ENCODE data around the gene WDPCP. TPM values are rescaled to one million over a fixed set of nuclear protein-coding genes. Genes with fewer than 3 reads are reported as not detected.

The WDPCP gene
- total and polyA plus RNA-seq, 2 of the 13 experiments (the other 11 are each of a cell fraction or from before 2014, with no cell fraction given): 2.9 to 5.2 TPM

DNA sequence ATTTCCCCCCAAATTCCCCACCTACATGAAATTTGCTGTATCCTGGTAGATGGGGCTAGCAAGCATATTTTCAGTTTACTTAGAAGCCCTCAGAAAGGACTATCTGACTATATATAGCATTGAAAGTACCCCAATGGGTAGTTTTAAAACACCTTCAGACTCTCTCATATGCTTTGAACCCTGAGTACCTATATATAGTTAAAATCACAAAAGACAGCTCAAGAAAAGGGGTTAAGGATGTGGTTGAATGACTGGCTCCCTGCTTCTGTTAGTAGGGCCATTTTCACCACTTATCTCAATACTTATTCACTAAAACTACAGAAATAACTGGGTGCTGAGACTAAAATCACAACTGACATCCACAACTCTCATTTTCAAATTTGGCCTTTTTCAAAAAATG lies 18.5 kb downstream of the WDPCP start:
- ChIA-PET POLR2A (no interaction called here), CTCF (ENCODE audit: low intra/inter-chr PET ratio, low total read pairs) (no interaction called here)
- intact Hi-C loops (cut with micrococcal nuclease; ENCODE audit: unreplicated experiment): no loop called here
- no peak overlapping the region for H3K4me2 ChIP-seq (ENCODE audit: low read depth, low read length)
- no peaks in the 10 kb centered on the region for H4K20me1 ChIP-seq (ENCODE audit: insufficient read depth, low read length)
- no peaks in the 10 kb centered on the region for H3K79me2 ChIP-seq (ENCODE audit: insufficient read depth, low read length)
- no peak overlapping the region for H3K4me3 ChIP-seq (replicated peaks in 1 of 3; ENCODE audit: insufficient read depth in 1 of 3, low read depth in 2 of 3, low read length in 3 of 3)
- TF ChIP-seq, protein P1, sequence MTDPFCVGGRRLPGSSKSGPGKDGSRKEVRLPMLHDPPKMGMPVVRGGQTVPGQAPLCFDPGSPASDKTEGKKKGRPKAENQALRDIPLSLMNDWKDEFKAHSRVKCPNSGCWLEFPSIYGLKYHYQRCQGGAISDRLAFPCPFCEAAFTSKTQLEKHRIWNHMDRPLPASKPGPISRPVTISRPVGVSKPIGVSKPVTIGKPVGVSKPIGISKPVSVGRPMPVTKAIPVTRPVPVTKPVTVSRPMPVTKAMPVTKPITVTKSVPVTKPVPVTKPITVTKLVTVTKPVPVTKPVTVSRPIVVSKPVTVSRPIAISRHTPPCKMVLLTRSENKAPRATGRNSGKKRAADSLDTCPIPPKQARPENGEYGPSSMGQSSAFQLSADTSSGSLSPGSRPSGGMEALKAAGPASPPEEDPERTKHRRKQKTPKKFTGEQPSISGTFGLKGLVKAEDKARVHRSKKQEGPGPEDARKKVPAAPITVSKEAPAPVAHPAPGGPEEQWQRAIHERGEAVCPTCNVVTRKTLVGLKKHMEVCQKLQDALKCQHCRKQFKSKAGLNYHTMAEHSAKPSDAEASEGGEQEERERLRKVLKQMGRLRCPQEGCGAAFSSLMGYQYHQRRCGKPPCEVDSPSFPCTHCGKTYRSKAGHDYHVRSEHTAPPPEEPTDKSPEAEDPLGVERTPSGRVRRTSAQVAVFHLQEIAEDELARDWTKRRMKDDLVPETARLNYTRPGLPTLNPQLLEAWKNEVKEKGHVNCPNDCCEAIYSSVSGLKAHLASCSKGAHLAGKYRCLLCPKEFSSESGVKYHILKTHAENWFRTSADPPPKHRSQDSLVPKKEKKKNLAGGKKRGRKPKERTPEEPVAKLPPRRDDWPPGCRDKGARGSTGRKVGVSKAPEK (CRISPR knock-in tag; IDR thresholded peaks at IDR 0.05; ENCODE audit: borderline replicate concordance): no peak
- TF ChIP-seq RARA (CRISPR knock-in tag; IDR thresholded peaks at IDR 0.05): no peak
- TF ChIP-seq PAWR (CRISPR knock-in tag; IDR thresholded peaks at IDR 0.05; ENCODE audit: borderline replicate concordance): no peak
- TF ChIP-seq SIN3B (IDR thresholded peaks at IDR 0.05; ENCODE audit: low read length): no peak
- TF ChIP-seq ZBTB3 (CRISPR knock-in tag; IDR thresholded peaks at IDR 0.05; ENCODE audit: borderline replicate concordance, low read depth): no peak
- TF ChIP-seq ZNF766 (CRISPR knock-in tag; IDR thresholded peaks at IDR 0.05; ENCODE audit: borderline replicate concordance): no peak
- TF ChIP-seq NCOA2 (CRISPR knock-in tag; IDR thresholded peaks at IDR 0.05): no peak
- no peak for TF ChIP-seq HMG20B (CRISPR knock-in tag; conservative IDR thresholded peaks at IDR 0.05)
- no peak for TF ChIP-seq ZNF615 (CRISPR knock-in tag; IDR thresholded peaks at IDR 0.05; ENCODE audit: borderline replicate concordance)
- TF ChIP-seq HOXD1 (CRISPR knock-in tag; IDR thresholded peaks at IDR 0.05): no peak
- TF ChIP-seq, protein P2, sequence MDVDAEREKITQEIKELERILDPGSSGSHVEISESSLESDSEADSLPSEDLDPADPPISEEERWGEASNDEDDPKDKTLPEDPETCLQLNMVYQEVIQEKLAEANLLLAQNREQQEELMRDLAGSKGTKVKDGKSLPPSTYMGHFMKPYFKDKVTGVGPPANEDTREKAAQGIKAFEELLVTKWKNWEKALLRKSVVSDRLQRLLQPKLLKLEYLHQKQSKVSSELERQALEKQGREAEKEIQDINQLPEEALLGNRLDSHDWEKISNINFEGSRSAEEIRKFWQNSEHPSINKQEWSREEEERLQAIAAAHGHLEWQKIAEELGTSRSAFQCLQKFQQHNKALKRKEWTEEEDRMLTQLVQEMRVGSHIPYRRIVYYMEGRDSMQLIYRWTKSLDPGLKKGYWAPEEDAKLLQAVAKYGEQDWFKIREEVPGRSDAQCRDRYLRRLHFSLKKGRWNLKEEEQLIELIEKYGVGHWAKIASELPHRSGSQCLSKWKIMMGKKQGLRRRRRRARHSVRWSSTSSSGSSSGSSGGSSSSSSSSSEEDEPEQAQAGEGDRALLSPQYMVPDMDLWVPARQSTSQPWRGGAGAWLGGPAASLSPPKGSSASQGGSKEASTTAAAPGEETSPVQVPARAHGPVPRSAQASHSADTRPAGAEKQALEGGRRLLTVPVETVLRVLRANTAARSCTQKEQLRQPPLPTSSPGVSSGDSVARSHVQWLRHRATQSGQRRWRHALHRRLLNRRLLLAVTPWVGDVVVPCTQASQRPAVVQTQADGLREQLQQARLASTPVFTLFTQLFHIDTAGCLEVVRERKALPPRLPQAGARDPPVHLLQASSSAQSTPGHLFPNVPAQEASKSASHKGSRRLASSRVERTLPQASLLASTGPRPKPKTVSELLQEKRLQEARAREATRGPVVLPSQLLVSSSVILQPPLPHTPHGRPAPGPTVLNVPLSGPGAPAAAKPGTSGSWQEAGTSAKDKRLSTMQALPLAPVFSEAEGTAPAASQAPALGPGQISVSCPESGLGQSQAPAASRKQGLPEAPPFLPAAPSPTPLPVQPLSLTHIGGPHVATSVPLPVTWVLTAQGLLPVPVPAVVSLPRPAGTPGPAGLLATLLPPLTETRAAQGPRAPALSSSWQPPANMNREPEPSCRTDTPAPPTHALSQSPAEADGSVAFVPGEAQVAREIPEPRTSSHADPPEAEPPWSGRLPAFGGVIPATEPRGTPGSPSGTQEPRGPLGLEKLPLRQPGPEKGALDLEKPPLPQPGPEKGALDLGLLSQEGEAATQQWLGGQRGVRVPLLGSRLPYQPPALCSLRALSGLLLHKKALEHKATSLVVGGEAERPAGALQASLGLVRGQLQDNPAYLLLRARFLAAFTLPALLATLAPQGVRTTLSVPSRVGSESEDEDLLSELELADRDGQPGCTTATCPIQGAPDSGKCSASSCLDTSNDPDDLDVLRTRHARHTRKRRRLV (CRISPR knock-in tag; IDR thresholded peaks at IDR 0.05): no peak
- FAIRE-seq (no peak), ATAC-seq (no peak), DNase-seq (ENCODE audit: low spot score) (no peak)
- peaks cover 7% of the 10 kb centered on the region; the same call in 1 of the 2 replicates for H3K4me1 ChIP-seq (ENCODE audit: insufficient read depth, low read length)
- in situ Hi-C loops (cut with HindIII; ENCODE audit: extremely low pct_ligation_motif_present, low pct_unique_long_range_greater_than_20kb): no loop called here
- H3K36me3 ChIP-seq (replicated peaks in 1 of 2; ENCODE audit: control insufficient read depth in 1 of 2, insufficient read depth in 2 of 2, low read length in 2 of 2): no peaks in the 10 kb centered on the region
- peaks cover 17% of the 10 kb centered on the region; the same call in 1 of the 2 replicates for H3K9me3 ChIP-seq (ENCODE audit: low read length)
- H3K27ac ChIP-seq (ENCODE audit: extremely low read length, insufficient read depth, low read length): no peak overlapping the region
- no peak overlapping the region for H3K9ac ChIP-seq (ENCODE audit: insufficient read depth, low read depth, low read length)
- no TSS peak for BruUV-seq (replicated peaks)
- no peak overlapping the region for H2AFZ ChIP-seq (ENCODE audit: low read length)
- H3K27me3 ChIP-seq (ENCODE audit: control insufficient read depth in 1 of 2, insufficient read depth in 2 of 2, low read length in 2 of 2): no peaks in the 10 kb centered on the region

Data from HepG2 (cell line).